Kidney epithelial cell (primary cell): Measurements from ENCODE around the gene KRTAP5-6. TPM values are rescaled to one million over a fixed set of nuclear protein-coding genes. Genes with fewer than 3 reads are reported as not detected.

Experiments used
- DNase-seq: peaks from one replicate; pipeline ENCODE4 v3.0.0-alpha.2; 2010; ENCODE audit warnings: low read depth
- H3K27me3 ChIP-seq: 2 replicates; pipeline ENCODE4 v1.6.0; 2011; ENCODE audit warnings: low read length; ENCODE audit not compliant: control insufficient read depth, insufficient read depth
- H3K36me3 ChIP-seq: 2 replicates; pipeline ENCODE4 v1.5.1; 2011; ENCODE audit warnings: low read length; ENCODE audit not compliant: control insufficient read depth, insufficient read depth
- H3K4me3 ChIP-seq: 2 replicates; pipeline ENCODE4 v1.5.1; 2011; ENCODE audit warnings: low read depth, mild to moderate bottlenecking, control low read depth, low read length
- CTCF ChIP-seq: IDR thresholded peaks from 2 replicates; pipeline ENCODE4 v1.5.1; 2011; ENCODE audit warnings: mild to moderate bottlenecking, moderate library complexity, low read length, control low read depth, inconsistent platforms; ENCODE audit not compliant: insufficient read depth, poor library complexity, severe bottlenecking
- total RNA-seq: library from RNA; depleted of rRNA; stranded (reverse); fragments of >200 nt; gene quantifications from 2 replicates; pipeline ENCODE4 v1.2.3, GENCODE V29; 2015

The KRTAP5-6 gene
- total RNA-seq, 1 donor from 2014 or later: not detected

DNA sequence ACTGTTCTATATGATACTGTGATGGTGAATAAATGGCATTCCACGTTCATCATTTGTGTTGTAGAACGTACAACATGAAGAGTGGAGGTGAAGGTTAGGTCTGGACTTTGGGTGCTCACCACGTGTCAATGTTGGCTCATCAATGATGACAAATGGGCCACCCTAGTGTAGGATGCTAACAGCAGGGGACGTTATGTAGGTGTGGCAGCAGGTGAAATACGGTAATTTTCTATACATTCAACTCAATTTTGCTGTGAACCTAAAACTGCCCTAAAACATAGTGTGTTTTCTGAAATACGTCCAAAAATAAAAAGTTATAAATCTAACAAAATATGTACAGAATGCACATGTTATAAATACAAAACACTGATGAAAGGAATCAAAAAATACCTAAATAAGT, 6.2 kb downstream of the KRTAP5-6 start:
- Histone ChIP-seq H3K36me3 (no peaks in the 10 kb centered on the region), H3K4me3 (no peak overlapping the region), H3K27me3 (peaks cover 8% of the 10 kb centered on the region)
- no peak for TF ChIP-seq CTCF
- no peak for DNase-seq

- peak; percentile 42 for DNase-seq
- Histone ChIP-seq H3K36me3 (no peaks in the 10 kb centered on the region), H3K4me3 (no peak overlapping the region), H3K27me3 (peaks cover 8% of the 10 kb centered on the region)
- no peak for TF ChIP-seq CTCF
These were observed 8.4 kb downstream of the KRTAP5-6 start for GRCh38 chr11:1705126-1706052.

- H3K4me3 ChIP-seq: no peak overlapping the region
- H3K27me3 ChIP-seq: peaks cover 5% of the 10 kb centered on the region
- DNase-seq: no peak
- no peaks in the 10 kb centered on the region for H3K36me3 ChIP-seq
- no peak for TF ChIP-seq CTCF
These were observed 9.8 kb downstream of the KRTAP5-6 start for GRCh38 chr11:1706634-1707400.

DNA sequence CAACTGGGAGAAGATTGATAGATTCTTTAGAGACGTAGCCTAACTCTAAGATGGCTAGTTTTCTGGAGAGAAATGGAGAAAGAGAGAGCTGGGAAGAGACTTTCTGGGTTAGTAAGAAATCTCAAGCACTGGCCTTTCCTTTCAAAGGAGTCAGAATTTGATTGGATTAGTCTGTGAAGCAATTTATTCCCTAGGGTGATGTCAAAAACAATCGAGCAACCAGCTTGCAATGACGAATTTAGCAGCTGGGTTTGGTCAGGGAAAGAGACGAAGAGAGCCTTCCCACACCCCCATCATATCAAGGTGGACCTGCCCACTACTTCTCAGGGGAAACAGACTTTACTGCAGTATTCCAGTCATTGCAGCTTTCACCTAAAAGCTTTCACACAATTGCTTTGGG, 10.8 kb downstream of the KRTAP5-6 start:
- Histone ChIP-seq H3K27me3 (peaks cover 5% of the 10 kb centered on the region), H3K36me3 (no peaks in the 10 kb centered on the region), H3K4me3 (no peak overlapping the region)
- no peak for TF ChIP-seq CTCF
- DNase-seq: no peak

DNA sequence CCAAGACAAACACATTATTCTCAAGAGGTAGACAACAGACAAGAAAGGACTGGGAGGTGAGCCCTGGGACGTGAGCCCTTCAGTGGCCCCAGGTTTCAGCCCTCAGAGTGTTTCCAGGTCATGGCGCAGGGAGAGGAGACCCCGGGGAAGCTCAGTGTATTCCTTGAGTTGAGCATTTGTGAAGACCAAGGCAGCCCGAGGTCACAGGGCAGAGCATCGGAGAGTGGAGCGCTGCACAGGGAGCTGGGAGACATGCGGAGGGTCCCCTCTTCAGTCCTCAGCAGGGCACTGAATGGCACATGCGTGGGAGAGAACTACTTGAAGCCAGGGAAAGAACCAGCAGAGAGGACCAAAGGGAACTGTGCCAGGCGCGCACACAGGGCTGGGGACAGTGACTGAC, 11.7 kb downstream of the KRTAP5-6 start:
- Histone ChIP-seq H3K36me3 (no peaks in the 10 kb centered on the region), H3K27me3 (peaks cover 5% of the 10 kb centered on the region), H3K4me3 (no peak overlapping the region)
- TF ChIP-seq CTCF: no peak
- no peak for DNase-seq
